HG02884 (cell line): ENCODE measurements around the gene PCDHA3.
"Not testable (repeated sequence)": the region's sequence is repeated elsewhere in the genome, so short reads cannot be mapped to it uniquely, and the experiment has no call there.

ENCODE experiments used
- ATAC-seq: cut with Tn5 transposase; IDR thresholded peaks from one replicate; pipeline ENCODE4 v1.9.1; 2021; ENCODE audit warnings: mild to moderate bottlenecking, moderate library complexity; ENCODE audit not compliant: unreplicated experiment

Gene PCDHA3

DNA sequence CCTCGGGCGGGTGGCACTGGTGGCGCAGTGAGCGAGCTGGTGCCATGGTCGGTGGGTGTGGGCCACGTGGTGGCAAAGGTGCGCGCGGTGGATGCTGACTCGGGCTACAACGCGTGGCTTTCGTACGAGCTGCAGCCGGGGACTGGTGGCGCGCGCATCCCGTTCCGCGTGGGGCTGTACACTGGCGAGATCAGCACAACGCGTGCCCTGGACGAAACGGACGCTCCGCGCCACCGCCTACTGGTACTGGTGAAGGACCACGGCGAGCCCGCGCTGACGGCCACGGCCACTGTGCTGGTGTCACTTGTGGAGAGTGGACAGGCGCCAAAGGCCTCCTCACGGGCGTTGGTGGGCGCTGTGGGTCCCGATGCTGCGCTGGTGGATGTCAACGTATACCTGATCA, 8.0 kb downstream of the PCDHA3 start:
- no peak for ATAC-seq

DNA sequence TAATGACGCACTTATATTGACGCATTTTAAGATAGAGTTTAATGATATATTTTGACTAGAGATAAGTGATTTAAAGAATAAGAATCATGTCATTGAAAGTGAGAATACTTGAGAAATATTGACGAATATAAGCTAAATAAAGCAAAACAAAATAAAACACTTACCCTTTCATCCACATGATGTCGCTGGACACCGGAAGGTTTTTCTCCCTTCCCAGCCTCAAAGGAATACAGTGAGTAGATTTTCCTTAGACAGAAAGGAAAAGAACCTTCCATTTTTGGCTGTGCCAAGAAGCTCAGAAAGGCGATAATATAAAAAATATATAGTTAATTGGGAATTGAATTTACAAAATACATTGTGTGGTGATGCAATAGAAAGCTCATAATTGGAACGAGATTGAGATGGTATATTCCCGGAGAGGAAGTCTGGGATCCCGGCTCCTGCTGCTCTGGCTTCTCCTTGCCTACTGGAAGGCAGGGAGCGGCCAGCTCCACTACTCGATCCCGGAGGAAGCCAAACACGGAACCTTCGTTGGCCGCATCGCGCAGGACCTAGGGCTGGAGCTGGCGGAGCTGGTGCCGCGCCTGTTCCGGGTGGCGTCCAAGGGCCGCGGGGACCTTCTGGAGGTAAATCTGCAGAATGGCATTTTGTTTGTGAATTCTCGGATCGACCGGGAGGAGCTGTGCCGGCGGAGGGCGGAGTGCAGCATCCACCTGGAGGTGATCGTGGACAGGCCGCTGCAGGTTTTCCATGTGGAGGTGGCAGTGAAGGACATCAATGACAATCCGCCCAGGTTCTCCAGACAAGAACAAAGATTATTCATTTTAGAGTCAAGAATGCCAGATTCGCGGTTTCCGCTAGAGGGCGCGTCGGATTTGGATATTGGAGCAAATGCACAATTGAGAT, 20.8 kb downstream of the PCDHA3 start, which contains the start of gene PCDHA5:
TSS of gene PCDHA5 (plus strand) at position 239 of the 906 bp plus-strand sequence.
- no peak for ATAC-seq

DNA sequence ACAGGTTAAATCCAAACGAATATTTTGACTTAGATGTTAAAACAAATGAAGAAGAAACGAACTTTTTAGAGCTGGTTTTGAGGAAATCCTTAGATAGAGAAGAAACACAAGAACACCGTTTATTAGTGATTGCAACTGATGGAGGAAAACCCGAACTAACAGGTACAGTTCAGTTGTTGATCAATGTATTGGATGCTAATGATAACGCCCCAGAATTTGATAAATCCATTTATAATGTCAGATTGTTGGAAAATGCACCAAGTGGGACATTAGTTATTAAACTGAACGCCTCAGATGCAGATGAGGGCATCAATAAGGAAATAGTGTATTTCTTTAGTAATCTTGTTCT, 21.4 kb downstream of the PCDHA3 start:
- no peak for ATAC-seq

DNA sequence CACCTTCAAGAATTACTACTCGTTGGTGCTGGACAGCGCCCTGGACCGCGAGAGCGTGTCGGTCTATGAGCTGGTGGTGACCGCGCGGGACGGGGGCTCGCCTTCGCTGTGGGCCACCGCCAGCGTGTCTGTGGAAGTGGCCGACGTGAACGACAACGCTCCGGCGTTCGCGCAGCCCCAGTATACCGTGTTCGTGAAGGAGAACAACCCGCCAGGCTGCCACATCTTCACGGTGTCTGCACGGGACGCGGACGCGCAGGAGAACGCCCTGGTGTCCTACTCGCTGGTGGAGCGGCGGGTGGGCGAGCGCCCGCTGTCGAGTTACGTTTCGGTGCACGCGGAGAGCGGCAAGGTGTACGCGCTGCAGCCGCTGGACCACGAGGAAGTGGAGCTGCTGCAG, 22.1 kb downstream of the PCDHA3 start:
- not testable (repeated sequence) for ATAC-seq

DNA sequence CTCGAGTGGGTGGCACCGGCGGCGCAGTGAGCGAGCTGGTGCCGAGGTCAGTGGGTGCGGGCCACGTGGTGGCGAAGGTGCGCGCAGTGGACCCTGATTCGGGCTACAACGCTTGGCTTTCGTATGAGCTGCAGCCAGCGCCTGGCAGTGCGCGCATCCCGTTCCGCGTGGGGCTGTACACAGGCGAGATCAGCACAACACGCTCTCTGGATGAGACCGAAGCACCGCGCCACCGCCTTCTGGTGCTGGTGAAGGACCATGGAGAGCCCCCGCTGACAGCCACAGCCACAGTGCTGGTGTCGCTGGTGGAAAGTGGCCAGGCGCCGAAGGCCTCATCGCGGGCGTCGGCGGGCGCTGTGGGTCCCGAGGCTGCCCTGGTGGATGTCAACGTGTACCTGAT, 22.6 kb downstream of the PCDHA3 start:
- ATAC-seq = no peak

DNA sequence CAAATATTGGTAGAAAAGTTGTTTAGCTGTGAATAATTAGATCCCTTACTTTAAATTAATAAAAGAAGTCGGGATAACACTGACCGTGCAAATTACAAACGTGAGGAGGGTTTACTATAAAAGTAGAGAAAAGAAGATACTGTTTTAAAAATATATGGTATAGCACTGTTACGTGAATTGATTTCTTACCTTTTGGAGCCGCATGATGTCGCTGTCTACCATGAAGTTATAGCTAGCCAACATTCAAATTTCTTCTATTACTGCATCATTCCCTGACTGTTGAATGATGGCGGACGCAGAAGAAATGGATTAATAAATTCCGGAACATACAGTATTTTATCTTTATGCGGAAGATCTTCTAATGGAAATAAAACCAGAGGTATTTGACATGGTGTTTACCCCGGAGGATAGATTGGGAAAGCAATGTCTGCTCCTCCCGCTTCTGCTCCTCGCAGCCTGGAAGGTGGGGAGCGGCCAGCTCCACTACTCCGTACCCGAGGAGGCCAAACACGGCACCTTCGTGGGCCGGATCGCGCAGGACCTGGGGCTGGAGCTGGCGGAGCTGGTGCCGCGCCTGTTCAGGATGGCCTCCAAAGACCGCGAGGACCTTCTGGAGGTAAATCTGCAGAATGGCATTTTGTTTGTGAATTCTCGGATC, 27.0 kb downstream of the PCDHA3 start, which contains the start of gene PCDHA6:
TSS of gene PCDHA6 (plus strand) at position 257 of the 658 bp plus-strand sequence. CDS start at position 389, 132 bp downstream.
- ATAC-seq = no peak

DNA sequence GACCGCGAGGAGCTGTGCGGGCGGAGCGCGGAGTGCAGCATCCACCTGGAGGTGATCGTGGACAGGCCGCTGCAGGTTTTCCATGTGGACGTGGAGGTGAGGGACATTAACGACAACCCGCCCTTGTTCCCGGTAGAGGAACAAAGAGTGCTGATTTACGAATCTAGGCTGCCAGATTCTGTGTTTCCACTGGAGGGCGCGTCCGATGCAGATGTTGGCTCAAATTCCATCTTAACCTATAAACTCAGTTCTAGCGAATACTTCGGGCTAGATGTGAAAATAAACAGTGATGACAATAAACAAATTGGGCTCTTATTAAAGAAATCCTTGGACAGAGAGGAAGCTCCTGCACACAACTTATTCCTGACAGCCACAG, 27.5 kb downstream of the PCDHA3 start:
- ATAC-seq = no peak

DNA sequence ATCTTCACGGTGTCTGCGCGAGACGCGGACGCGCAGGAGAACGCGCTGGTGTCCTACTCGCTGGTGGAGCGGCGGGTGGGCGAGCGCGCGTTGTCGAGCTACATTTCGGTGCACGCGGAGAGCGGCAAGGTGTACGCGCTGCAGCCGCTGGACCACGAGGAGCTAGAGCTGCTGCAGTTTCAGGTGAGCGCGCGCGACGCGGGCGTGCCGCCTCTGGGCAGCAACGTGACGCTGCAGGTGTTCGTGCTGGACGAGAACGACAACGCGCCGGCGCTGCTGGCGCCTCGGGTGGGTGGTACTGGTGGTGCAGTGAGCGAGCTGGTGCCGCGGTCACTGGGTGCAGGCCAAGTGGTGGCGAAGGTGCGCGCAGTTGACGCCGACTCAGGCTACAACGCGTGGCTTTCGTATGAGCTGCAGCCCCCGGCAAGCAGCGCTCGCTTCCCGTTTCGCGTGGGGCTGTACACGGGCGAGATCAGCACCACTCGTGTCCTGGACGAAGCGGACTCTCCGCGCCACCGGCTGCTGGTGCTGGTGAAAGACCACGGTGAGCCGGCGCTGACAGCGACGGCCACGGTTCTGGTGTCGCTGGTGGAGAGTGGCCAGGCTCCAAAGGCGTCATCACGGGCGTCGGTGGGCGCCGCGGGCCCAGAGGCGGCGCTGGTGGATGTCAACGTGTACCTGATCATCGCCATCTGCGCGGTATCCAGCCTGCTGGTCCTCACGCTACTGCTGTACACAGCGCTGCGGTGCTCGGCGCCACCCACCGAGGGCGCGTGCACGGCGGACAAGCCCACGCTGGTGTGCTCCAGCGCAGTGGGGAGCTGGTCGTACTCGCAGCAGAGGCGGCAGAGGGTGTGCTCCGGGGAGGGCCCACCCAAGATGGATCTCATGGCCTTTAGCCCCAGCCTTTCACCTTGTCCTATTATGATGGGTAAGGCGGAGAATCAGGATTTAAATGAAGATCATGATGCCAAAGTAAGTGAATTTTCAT, 28.9 kb downstream of the PCDHA3 start:
- ATAC-seq = not testable (repeated sequence)

DNA sequence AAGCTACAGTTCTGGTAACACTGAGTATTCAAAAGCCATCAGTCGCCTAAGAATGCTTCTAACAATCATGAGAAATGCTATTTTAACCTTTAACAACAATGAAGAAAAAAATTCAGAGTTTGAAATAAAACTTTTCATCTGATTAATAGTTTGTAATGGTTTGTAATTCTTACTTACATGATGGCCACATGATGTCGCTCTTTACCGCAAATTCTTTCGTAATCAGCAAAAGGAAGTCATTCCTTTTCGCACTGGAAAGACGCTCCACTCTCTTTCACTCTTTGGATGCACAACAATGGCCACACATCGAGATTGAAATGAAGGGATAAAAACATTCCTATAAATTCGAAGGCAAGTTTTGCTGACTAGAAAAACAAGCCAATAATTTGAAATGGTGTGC, 33.1 kb downstream of the PCDHA3 start, which contains the start of gene PCDHA7:
TSS of gene PCDHA7 (plus strand) at position 277 of the 400 bp plus-strand sequence. CDS start at position 392, 115 bp downstream.
- ATAC-seq = no peak

DNA sequence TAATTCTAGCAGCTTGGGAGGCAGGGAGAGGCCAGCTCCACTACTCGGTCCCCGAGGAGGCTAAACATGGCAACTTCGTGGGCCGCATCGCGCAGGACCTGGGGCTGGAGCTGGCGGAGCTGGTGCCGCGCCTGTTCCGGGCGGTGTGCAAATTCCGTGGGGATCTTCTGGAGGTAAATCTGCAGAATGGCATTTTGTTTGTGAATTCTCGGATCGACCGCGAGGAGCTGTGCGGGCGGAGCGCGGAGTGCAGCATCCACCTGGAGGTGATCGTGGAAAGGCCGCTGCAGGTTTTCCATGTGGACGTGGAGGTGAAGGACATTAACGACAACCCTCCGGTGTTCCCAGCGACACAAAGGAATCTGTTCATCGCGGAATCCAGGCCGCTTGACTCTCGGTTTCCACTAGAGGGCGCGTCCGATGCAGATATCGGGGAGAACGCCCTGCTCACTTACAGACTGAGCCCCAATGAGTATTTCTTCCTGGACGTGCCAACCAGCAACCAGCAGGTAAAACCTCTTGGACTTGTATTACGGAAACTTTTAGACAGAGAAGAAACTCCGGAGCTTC, 33.7 kb downstream of the PCDHA3 start:
- not testable (repeated sequence) for ATAC-seq

DNA sequence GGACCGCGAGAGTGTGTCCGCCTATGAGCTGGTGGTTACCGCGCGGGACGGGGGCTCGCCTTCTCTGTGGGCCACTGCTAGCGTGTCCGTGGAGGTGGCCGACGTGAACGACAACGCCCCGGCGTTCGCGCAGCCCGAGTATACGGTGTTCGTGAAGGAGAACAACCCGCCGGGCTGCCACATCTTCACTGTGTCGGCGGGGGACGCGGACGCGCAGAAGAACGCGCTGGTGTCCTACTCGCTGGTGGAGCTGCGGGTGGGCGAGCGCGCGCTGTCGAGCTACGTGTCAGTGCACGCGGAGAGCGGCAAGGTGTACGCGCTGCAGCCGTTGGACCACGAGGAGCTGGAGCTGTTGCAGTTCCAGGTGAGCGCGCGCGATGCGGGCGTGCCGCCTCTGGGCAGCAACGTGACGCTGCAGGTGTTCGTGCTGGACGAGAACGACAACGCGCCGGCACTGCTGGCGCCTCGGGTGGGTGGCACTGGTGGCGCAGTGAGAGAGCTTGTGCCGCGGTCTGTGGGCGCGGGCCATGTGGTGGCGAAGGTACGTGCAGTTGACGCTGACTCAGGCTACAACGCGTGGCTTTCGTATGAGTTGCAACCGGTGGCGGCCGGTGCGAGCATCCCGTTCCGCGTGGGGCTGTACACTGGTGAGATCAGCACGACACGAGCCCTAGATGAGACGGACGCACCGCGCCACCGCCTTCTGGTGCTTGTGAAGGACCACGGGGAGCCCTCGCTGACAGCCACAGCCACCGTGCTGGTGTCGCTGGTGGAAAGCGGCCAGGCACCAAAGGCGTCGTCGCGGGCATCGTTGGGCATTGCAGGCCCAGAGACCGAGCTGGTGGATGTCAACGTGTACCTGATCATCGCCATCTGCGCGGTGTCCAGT, 35.0 kb downstream of the PCDHA3 start:
- no peak for ATAC-seq

DNA sequence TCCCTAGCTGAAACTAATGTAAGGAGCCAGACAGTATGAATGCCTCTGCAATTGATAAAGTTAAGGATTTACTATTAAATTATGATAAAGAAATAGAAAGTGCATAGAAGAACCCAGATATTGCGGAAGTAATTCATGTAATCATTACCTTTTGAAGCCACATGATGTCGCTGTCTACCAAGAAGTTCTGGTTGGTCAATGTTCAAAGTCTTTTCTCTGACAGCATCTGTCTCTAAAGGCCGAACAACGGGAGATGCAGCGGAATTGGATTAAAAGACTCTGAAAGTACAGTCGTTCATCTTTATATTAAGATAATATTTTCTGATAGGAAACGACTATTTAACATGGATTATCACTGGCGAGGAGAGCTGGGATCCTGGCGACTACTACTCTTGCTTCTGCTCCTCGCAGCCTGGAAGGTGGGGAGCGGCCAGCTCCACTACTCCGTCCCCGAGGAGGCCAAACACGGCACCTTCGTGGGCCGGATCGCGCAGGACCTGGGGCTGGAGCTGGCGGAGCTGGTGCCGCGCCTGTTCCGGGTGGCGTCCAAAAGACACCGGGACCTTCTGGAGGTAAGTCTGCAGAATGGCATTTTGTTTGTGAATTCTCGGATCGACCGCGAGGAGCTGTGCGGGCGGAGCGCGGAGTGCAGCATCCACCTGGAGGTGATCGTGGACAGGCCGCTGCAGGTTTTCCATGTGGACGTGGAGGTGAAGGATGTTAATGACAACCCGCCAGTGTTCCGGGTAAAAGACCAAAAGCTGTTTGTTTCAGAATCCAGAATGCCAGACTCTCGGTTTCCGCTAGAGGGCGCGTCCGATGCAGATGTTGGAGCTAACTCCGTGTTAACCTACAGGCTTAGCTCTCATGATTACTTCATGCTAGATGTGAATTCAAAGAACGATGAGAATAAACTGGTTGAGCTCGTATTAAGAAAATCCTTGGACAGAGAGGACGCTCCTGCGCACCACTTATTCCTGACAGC, 40.4 kb downstream of the PCDHA3 start, which contains the start of gene PCDHA8:
TSS of gene PCDHA8 (plus strand) at position 210 of the 985 bp plus-strand sequence. CDS start at position 345, 135 bp downstream.
- no peak for ATAC-seq

DNA sequence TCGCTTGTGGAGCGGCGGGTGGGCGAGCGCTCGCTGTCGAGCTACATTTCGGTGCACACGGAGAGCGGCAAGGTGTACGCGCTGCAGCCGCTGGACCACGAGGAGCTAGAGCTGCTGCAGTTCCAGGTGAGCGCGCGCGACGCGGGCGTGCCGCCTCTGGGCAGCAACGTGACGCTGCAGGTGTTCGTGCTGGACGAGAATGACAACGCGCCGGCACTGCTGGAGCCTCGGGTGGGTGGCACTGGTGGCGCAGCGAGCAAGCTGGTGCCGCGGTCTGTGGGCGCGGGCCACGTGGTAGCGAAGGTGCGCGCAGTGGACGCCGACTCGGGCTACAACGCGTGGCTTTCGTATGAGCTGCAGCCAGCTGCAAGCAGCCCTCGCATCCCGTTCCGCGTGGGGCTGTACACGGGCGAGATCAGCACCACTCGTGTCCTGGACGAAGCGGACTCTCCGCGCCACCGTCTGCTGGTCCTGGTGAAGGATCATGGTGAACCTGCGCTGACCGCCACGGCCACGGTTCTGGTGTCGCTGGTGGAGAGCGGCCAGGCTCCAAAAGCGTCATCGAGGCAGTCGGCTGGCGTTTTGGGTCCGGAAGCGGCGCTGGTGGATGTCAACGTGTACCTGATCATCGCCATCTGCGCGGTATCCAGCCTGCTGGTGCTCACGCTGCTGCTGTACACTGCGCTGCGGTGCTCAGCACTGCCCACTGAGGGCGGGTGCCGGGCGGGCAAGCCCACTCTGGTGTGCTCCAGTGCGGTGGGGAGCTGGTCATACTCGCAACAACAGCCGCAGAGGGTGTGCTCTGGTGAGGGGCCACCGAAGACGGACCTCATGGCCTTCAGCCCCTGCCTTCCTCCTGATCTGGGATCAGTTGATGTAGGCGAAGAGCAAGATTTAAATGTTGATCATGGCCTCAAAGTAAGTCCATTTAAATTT, 42.2 kb downstream of the PCDHA3 start:
- no peak for ATAC-seq

DNA sequence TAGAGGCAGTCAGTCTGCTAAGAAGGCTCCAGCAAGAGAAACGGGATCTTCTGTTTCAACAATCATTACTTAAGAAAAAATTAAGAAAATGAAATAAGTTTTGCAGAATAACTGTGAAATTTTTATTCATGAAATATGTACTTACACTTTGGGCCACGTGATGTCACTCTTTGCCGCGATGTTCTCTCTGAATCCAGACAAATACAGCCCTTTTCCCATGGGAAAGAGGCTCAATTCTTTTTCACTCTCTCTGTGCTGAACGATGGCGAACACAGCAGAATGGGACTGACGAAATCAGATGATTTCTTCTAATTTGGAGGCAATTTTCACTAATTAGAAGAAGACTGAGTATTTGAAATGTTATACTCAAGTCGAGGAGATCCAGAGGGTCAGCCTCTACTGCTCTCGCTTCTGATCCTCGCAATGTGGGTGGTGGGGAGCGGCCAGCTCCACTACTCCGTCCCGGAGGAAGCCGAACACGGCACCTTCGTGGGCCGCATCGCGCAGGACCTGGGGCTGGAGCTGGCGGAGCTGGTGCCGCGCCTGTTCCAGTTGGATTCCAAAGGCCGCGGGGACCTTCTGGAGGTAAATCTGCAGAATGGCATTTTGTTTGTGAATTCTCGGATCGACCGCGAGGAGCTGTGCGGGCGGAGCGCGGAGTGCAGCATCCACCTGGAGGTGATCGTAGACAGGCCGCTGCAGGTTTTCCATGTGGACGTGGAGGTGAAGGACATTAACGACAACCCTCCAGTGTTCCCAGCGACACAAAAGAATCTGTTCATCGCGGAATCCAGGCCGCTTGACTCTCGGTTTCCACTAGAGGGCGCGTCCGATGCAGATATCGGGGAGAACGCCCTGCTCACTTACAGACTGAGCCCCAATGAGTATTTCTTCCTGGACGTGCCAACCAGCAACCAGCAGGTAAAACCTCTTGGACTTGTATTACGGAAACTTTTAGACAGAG, 47.6 kb downstream of the PCDHA3 start, which contains the start of gene PCDHA9:
TSS of gene PCDHA9 (plus strand) at position 244 of the 964 bp plus-strand sequence. CDS start at position 358, 114 bp downstream.
- ATAC-seq = not testable (repeated sequence)

DNA sequence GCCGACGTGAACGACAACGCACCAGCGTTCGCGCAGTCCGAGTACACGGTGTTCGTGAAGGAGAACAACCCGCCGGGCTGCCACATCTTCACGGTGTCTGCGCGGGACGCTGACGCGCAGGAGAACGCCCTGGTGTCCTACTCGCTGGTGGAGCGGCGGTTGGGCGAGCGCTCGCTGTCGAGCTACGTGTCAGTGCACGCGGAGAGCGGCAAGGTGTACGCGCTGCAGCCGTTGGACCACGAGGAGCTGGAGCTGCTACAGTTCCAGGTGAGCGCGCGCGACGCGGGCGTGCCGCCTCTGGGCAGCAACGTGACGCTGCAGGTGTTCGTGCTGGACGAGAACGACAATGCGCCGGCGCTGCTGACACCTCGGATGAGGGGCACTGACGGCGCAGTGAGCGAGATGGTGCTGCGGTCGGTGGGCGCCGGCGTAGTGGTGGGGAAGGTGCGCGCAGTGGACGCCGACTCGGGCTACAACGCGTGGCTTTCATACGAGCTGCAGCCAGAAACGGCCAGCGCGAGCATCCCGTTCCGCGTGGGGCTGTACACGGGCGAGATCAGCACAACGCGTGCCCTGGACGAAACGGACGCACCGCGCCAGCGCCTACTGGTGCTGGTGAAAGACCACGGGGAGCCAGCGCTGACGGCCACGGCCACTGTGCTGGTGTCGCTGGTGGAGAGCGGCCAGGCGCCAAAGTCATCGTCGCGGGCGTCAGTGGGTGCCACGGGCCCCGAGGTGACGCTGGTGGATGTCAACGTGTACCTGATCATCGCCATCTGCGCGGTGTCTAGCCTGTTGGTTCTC, 49.2 kb downstream of the PCDHA3 start:
- not testable (repeated sequence) for ATAC-seq
